Measurements from ENCODE around the gene MRPS10.

The MRPS10 gene

GRCh38 chr6:42159431-42160024 is 58.1 kb downstream of the MRPS10 start:
- Histone ChIP-seq H3K9me2 (replicated peaks; ENCODE audit: control insufficient read depth, low read length) (no peaks in the 10 kb centered on the region), H3K4me1 (ENCODE audit: control insufficient read depth, low read length) (peaks cover 6% of the 10 kb centered on the region), H3K27ac (ENCODE audit: low read depth, low read length) (no peak overlapping the region), H3K4me3 (ENCODE audit: low read length) (no peak overlapping the region), H3K36me3 (ENCODE audit: control insufficient read depth, low read length) (no peaks in the 10 kb centered on the region), H3F3A (ENCODE audit: control insufficient read depth, insufficient read depth) (no peaks in the 10 kb centered on the region), H3K4me2 (ENCODE audit: low read length) (no peak overlapping the region), H4K20me1 (ENCODE audit: control insufficient read depth, insufficient read depth, low read depth, low read length) (no peaks in the 10 kb centered on the region), H3K79me2 (ENCODE audit: control insufficient read depth, low read length) (no peaks in the 10 kb centered on the region), H3K27me3 (ENCODE audit: control insufficient read depth, low read length) (peaks cover 20% of the 10 kb centered on the region), H3K9me3 (ENCODE audit: control insufficient read depth, insufficient read depth, low read length) (no peaks in the 10 kb centered on the region)
- TF ChIP-seq EZH2phosphoT487 (IDR thresholded peaks at IDR 0.05; ENCODE audit: borderline replicate concordance, low read length) (no peak), CTCF (IDR thresholded peaks at IDR 0.05; ENCODE audit: low read depth, low read length, poor library complexity, severe bottlenecking) (no peak)

- Histone ChIP-seq H3K79me2 (ENCODE audit: control insufficient read depth, low read length) (no peaks in the 10 kb centered on the region), H3K4me3 (ENCODE audit: low read length) (no peak overlapping the region), H3F3A (ENCODE audit: control insufficient read depth, insufficient read depth) (no peaks in the 10 kb centered on the region), H4K20me1 (ENCODE audit: control insufficient read depth, insufficient read depth, low read depth, low read length) (no peaks in the 10 kb centered on the region), H3K27me3 (ENCODE audit: control insufficient read depth, low read length) (peaks cover 25% of the 10 kb centered on the region), H3K4me1 (ENCODE audit: control insufficient read depth, low read length) (peaks cover 6% of the 10 kb centered on the region), H3K27ac (ENCODE audit: low read depth, low read length) (no peak overlapping the region), H3K4me2 (ENCODE audit: low read length) (no peak overlapping the region), H3K9me3 (ENCODE audit: control insufficient read depth, insufficient read depth, low read length) (no peaks in the 10 kb centered on the region), H3K9me2 (replicated peaks; ENCODE audit: control insufficient read depth, low read length) (no peaks in the 10 kb centered on the region), H3K36me3 (ENCODE audit: control insufficient read depth, low read length) (no peaks in the 10 kb centered on the region)
- no peak for TF ChIP-seq CTCF (IDR thresholded peaks at IDR 0.05; ENCODE audit: low read depth, low read length, poor library complexity, severe bottlenecking)
- TF ChIP-seq EZH2phosphoT487 (IDR thresholded peaks at IDR 0.05; ENCODE audit: borderline replicate concordance, low read length) = no peak
Measured at GRCh38 chr6:42158631-42159030, 59.0 kb downstream of the MRPS10 start.

- no peaks in the 10 kb centered on the region for H3K9me2 ChIP-seq (replicated peaks; ENCODE audit: control insufficient read depth, low read length)
- peaks cover 6% of the 10 kb centered on the region for H3K4me1 ChIP-seq (ENCODE audit: control insufficient read depth, low read length)
- H3K27me3 ChIP-seq (ENCODE audit: control insufficient read depth, low read length) = peaks cover 25% of the 10 kb centered on the region
- H4K20me1 ChIP-seq (ENCODE audit: control insufficient read depth, insufficient read depth, low read depth, low read length) = no peaks in the 10 kb centered on the region
- no peaks in the 10 kb centered on the region for H3K9me3 ChIP-seq (ENCODE audit: control insufficient read depth, insufficient read depth, low read length)
- H3K4me3 ChIP-seq (ENCODE audit: low read length) = no peak overlapping the region
- TF ChIP-seq EZH2phosphoT487 (IDR thresholded peaks at IDR 0.05; ENCODE audit: borderline replicate concordance, low read length) (no peak), CTCF (IDR thresholded peaks at IDR 0.05; ENCODE audit: low read depth, low read length, poor library complexity, severe bottlenecking) (no peak)
- H3F3A ChIP-seq (ENCODE audit: control insufficient read depth, insufficient read depth) = no peaks in the 10 kb centered on the region
- no peak overlapping the region for H3K27ac ChIP-seq (ENCODE audit: low read depth, low read length)
- H3K79me2 ChIP-seq (ENCODE audit: control insufficient read depth, low read length) = no peaks in the 10 kb centered on the region
- H3K36me3 ChIP-seq (ENCODE audit: control insufficient read depth, low read length) = no peaks in the 10 kb centered on the region
- H3K4me2 ChIP-seq (ENCODE audit: low read length) = no peak overlapping the region
Measured at GRCh38 chr6:42158011-42158410, 59.6 kb downstream of the MRPS10 start.
